Smooth muscle cell (in vitro differentiated cells): ENCODE data around the gene TMEM273. TPM values are rescaled to one million over a fixed set of nuclear protein-coding genes. Genes with fewer than 3 reads are reported as not detected.
"Not testable (repeated sequence)": the region's sequence is repeated elsewhere in the genome, so short reads cannot be mapped to it uniquely, and the experiment has no call there.

Experiments
- DNase-seq: peaks from one replicate; lab custom pipeline; 2025; ENCODE audit not compliant: unreplicated experiment; lab: John Stamatoyannopoulos, UW
- H2AFZ ChIP-seq: fragments of 200-600 bp; sonication (generic); 2 replicates; pipeline ENCODE4 v1.6.0; 2016; ENCODE audit warnings: antibody characterized with exemption, low read depth, mild to moderate bottlenecking
- H3F3A ChIP-seq: fragments of 200-600 bp; sonication (generic); 2 replicates; pipeline ENCODE4 v1.6.0; 2017; ENCODE audit warnings: antibody characterized with exemption, low read depth
- H3K27ac ChIP-seq: fragments of 200-600 bp; sonication (generic); 2 replicates; pipeline ENCODE4 v1.5.1; 2016; ENCODE audit warnings: low read depth, mild to moderate bottlenecking
- H3K27me3 ChIP-seq: fragments of 200-600 bp; sonication (generic); 2 replicates; pipeline ENCODE4 v1.6.1; 2016; ENCODE audit warnings: low read depth, mild to moderate bottlenecking
- H3K36me3 ChIP-seq: fragments of 200-600 bp; sonication (generic); 2 replicates; pipeline ENCODE4 v1.5.1; 2016; ENCODE audit warnings: low read depth
- H3K4me1 ChIP-seq: fragments of 200-600 bp; sonication (generic); 2 replicates; pipeline ENCODE4 v1.5.1; 2016; ENCODE audit warnings: low read depth
- H3K4me2 ChIP-seq: fragments of 200-600 bp; sonication (generic); 2 replicates; pipeline ENCODE4 v1.6.0; 2016; ENCODE audit warnings: mild to moderate bottlenecking
- H3K4me3 ChIP-seq: fragments of 200-600 bp; sonication (generic); 2 replicates; pipeline ENCODE4 v1.5.1; 2016; ENCODE audit warnings: mild to moderate bottlenecking
- H3K79me2 ChIP-seq: fragments of 200-600 bp; sonication (generic); 2 replicates; pipeline ENCODE4 v1.6.0; 2016; ENCODE audit warnings: low read depth, mild to moderate bottlenecking
- H3K9ac ChIP-seq: fragments of 200-600 bp; sonication (generic); 2 replicates; pipeline ENCODE4 v1.6.0; 2016; ENCODE audit warnings: low read depth
- H3K9me3 ChIP-seq: fragments of 200-600 bp; sonication (generic); replicated peaks from 2 replicates; pipeline ENCODE4 v1.5.1; 2016; ENCODE audit warnings: low read depth
- H4K20me1 ChIP-seq: fragments of 200-600 bp; sonication (generic); 2 replicates; pipeline ENCODE4 v1.6.0; 2016; ENCODE audit warnings: low read depth
- CTCF ChIP-seq: fragments of 200-600 bp; sonication (generic); IDR thresholded peaks from 2 replicates; pipeline ENCODE4 v1.5.1; 2017; ENCODE audit warnings: borderline replicate concordance, mild to moderate bottlenecking, antibody characterized with exemption; ENCODE audit not compliant: insufficient read depth, poor library complexity, severe bottlenecking
- WGBS: methylation state at CpG from one replicate; pipeline ENCODE4 v1.1.7; 2016; ENCODE audit warnings: low lambda C conversion rate; 5-methylcytosine and 5-hydroxymethylcytosine counted together
- polyA plus RNA-seq: library from polyadenylated mRNA; unstranded; fragments of >200 nt; fragmentation: Nextera tagmentation; extraction: Ambion mirVana; gene quantifications from 2 replicates; pipeline ENCODE4 v1.2.1, GENCODE V29; 2016
- total RNA-seq: library from RNA; depleted of rRNA; stranded (reverse); fragments of >200 nt; gene quantifications from 2 replicates; pipeline ENCODE4 v1.2.3, GENCODE V29; 2014

TMEM273 gene
- total and polyA plus RNA-seq, 2 experiments from 2014 or later: 0.09 TPM; not detected in 1

DNA sequence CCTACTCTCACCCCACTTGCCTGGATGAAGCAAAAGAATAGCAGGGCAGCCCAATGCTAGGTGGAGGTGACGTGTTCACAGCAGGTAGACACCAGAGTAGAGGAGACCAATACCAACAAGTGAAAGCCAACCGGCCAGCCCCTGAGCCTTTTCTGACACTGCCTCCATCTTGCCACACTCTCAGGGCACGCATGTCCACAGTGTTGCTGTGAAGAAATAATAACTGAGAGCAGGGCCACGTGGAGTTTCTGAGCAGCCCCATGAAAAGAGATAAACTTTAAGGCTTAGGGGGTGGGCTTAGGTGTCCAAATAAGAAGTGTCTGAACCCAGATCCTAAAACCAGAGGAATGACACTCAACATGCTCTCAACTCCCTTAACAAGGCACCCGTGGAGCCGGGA, 9.0 kb upstream of the TMEM273 start:
- no peak for DNase-seq
- Histone ChIP-seq H3F3A (no peaks in the 10 kb centered on the region), H4K20me1 (no peaks in the 10 kb centered on the region), H3K27me3 (peaks cover 30% of the 10 kb centered on the region), H3K4me1 (no peaks in the 10 kb centered on the region), H3K4me2 (no peak overlapping the region), H3K9me3 (no peaks in the 10 kb centered on the region), H3K27ac (no peak overlapping the region), H3K79me2 (no peaks in the 10 kb centered on the region), H2AFZ (no peak overlapping the region), H3K36me3 (no peaks in the 10 kb centered on the region), H3K4me3 (no peak overlapping the region), H3K9ac (no peak overlapping the region)
- TF ChIP-seq CTCF: no peak
- 83% methylated on average over 6 of the region's 6 CpGs for WGBS

- H3K4me1 ChIP-seq, H3F3A ChIP-seq, H3K4me2 ChIP-seq, H3K9me3 ChIP-seq, H3K27ac ChIP-seq, H3K9ac ChIP-seq, H2AFZ ChIP-seq, H3K36me3 ChIP-seq, DNase-seq, H4K20me1 ChIP-seq, H3K4me3 ChIP-seq, H3K79me2 ChIP-seq: not testable (repeated sequence)
- WGBS: 95% methylated on average over 4 of the region's 4 CpGs
- peaks cover 30% of the 10 kb centered on the region for H3K27me3 ChIP-seq
Observed at GRCh38 chr10:49195864-49196263, 7.7 kb upstream of the TMEM273 start.

- Histone ChIP-seq H3K9ac (no peak overlapping the region), H3K27me3 (peaks cover 23% of the 10 kb centered on the region), H4K20me1 (no peaks in the 10 kb centered on the region), H3K4me2 (no peak overlapping the region), H3K36me3 (no peaks in the 10 kb centered on the region), H3K27ac (no peak overlapping the region), H3K79me2 (no peaks in the 10 kb centered on the region), H3K4me3 (no peak overlapping the region), H3F3A (no peaks in the 10 kb centered on the region), H3K9me3 (no peaks in the 10 kb centered on the region), H3K4me1 (no peaks in the 10 kb centered on the region), H2AFZ (no peak overlapping the region)
- no peak for DNase-seq
- no peak for TF ChIP-seq CTCF
- 83% methylated on average over 8 of the region's 8 CpGs for WGBS
Observed at GRCh38 chr10:49194212-49194920, 6.2 kb upstream of the TMEM273 start.

GRCh38 chr10:49191349-49191748, 3.2 kb upstream of the TMEM273 start:
- TF ChIP-seq CTCF: no peak
- no peak overlapping the region for H3K4me2 ChIP-seq
- no peak for DNase-seq
- H3K27me3 ChIP-seq: peaks cover 13% of the 10 kb centered on the region
- H3K9ac ChIP-seq: no peak overlapping the region
- no peak overlapping the region for H3K4me3 ChIP-seq
- no peaks in the 10 kb centered on the region for H4K20me1 ChIP-seq
- no peaks in the 10 kb centered on the region for H3K9me3 ChIP-seq
- H3K4me1 ChIP-seq: no peaks in the 10 kb centered on the region
- H3K36me3 ChIP-seq: no peaks in the 10 kb centered on the region
- WGBS: 94% methylated on average over 1 of the region's 1 CpG
- H3F3A ChIP-seq: no peaks in the 10 kb centered on the region
- no peak overlapping the region for H3K27ac ChIP-seq
- H3K79me2 ChIP-seq: no peaks in the 10 kb centered on the region
- H2AFZ ChIP-seq: no peak overlapping the region
